SK-N-SH (cell line): ENCODE data around the gene RBL1. TPM values are rescaled to one million over a fixed set of nuclear protein-coding genes. Genes with fewer than 3 reads are reported as not detected.

Experiments used
- CTCF ChIA-PET: fragments of 300-600, 350-600 bp; formaldehyde crosslinking; extraction: SDS; loops from one replicate; lab custom pipeline; 2021; lab: Yijun Ruan, JAX
- POLR2A ChIA-PET: fragments of 350-600 bp; sonication (Branson Sonifier 250); formaldehyde crosslinking; extraction: SDS; loops from one replicate; lab custom pipeline; 2020; ENCODE audit warnings: antibody characterized with exemption, inconsistent platforms; lab: Yijun Ruan, JAX
- DNase-seq: peaks from one replicate; pipeline ENCODE4 v3.0.0; 2012
- H2AFZ ChIP-seq: fragments of 200-600 bp; sonication (generic); 2 replicates; pipeline ENCODE4 v1.8.1; 2016; ENCODE audit warnings: antibody characterized with exemption, mild to moderate bottlenecking, low read depth
- H3F3A ChIP-seq: fragments of 200-600 bp; sonication (generic); replicated peaks from 2 replicates; pipeline ENCODE3; 2016; ENCODE audit warnings: antibody characterized with exemption, mild to moderate bottlenecking; ENCODE audit not compliant: insufficient read depth
- H3K27ac ChIP-seq, 2 experiments: fragments of 200-500 bp in 1 of 2; fragments of 200-600 bp in 1 of 2; sonication (Bioruptor generic) in 1 of 2; sonication (generic), shearing (Covaris generic) in 1 of 2; 2 replicates each; pipeline versions ENCODE4 v1.5.1 to v1.6.1; 2014 to 2016; ENCODE audit warnings: low read depth in 2 of 2, inconsistent platforms in 1 of 2, low read length in 1 of 2, mild to moderate bottlenecking in 1 of 2, mixed read lengths in 1 of 2
- H3K27me3 ChIP-seq: fragments of 200-600 bp; sonication (generic), shearing (Covaris generic); 2 replicates; pipeline ENCODE4 v1.6.1; 2016; ENCODE audit warnings: mixed run types; ENCODE audit not compliant: insufficient read depth
- H3K36me3 ChIP-seq, 2 experiments: fragments of 200-500 bp in 1 of 2; fragments of 200-600 bp in 1 of 2; sonication (Bioruptor generic) in 1 of 2; sonication (generic) in 1 of 2; replicated peaks in 1 of 2; 2 replicates each; pipeline versions ENCODE3 to v1.5.1; 2014 to 2016; ENCODE audit warnings: low read length in 1 of 2, mild to moderate bottlenecking in 1 of 2; ENCODE audit not compliant: insufficient read depth in 2 of 2, control insufficient read depth in 1 of 2
- H3K4me1 ChIP-seq, 2 experiments: fragments of 200-500 bp in 1 of 2; fragments of 200-600 bp in 1 of 2; sonication (Bioruptor generic) in 1 of 2; sonication (generic), shearing (Covaris generic) in 1 of 2; 2 replicates each; pipeline versions ENCODE4 v1.5.1 to v1.6.1; 2014 to 2016; ENCODE audit warnings: low read depth in 1 of 2, low read length in 1 of 2, mixed run types in 1 of 2; ENCODE audit not compliant: insufficient read depth in 2 of 2, control insufficient read depth in 1 of 2
- H3K4me2 ChIP-seq: fragments of 200-600 bp; sonication (generic), shearing (Covaris generic); 2 replicates; pipeline ENCODE4 v1.6.1; 2017; ENCODE audit warnings: mixed run types
- H3K4me3 ChIP-seq, 2 experiments: fragments of 200-500 bp in 1 of 2; fragments of 200-600 bp in 1 of 2; sonication (Bioruptor generic) in 1 of 2; sonication (generic), shearing (Covaris generic) in 1 of 2; 2 replicates each; pipeline versions ENCODE4 v1.5.1 to v1.8.1; 2014 to 2016; ENCODE audit warnings: low read depth in 2 of 2, inconsistent platforms in 1 of 2, low read length in 1 of 2, mild to moderate bottlenecking in 1 of 2, mixed read lengths in 1 of 2, moderate library complexity in 1 of 2
- H3K79me2 ChIP-seq: fragments of 200-600 bp; sonication (generic); 2 replicates; pipeline ENCODE4 v1.8.1; 2017; ENCODE audit warnings: mild to moderate bottlenecking; ENCODE audit not compliant: insufficient read depth
- H3K9ac ChIP-seq: fragments of 200-600 bp; sonication (generic); 2 replicates; pipeline ENCODE4 v1.6.1; 2017; ENCODE audit warnings: mixed run types
- H3K9me2 ChIP-seq: fragments of 200-600 bp; sonication (generic); 2 replicates; pipeline ENCODE4 v1.6.1; 2017; ENCODE audit warnings: mixed run types
- H3K9me3 ChIP-seq: fragments of 200-600 bp; sonication (generic); 2 replicates; pipeline ENCODE4 v1.6.1; 2017; ENCODE audit warnings: mixed run types, mild to moderate bottlenecking, moderate library complexity
- H4K20me1 ChIP-seq: fragments of 200-600 bp; sonication (generic); 2 replicates; pipeline ENCODE4 v1.6.1; 2017; ENCODE audit warnings: mild to moderate bottlenecking, mixed run types; ENCODE audit not compliant: insufficient read depth
- MEF2A ChIP-seq: IDR thresholded peaks from 2 replicates; pipeline ENCODE4 v1.4.0; 2012; ENCODE audit warnings: low read depth, borderline replicate concordance
- RCOR1 ChIP-seq: fragments of 150-350 bp; IDR thresholded peaks from 2 replicates; pipeline ENCODE4 v1.6.1; 2017; ENCODE audit warnings: antibody characterized with exemption, low read length
- RXRA ChIP-seq: IDR thresholded peaks from 2 replicates; pipeline ENCODE4 v1.4.0; 2012; ENCODE audit warnings: low read depth, mild to moderate bottlenecking, borderline replicate concordance
- SIN3A ChIP-seq: IDR thresholded peaks from 2 replicates; pipeline ENCODE4 v1.6.1; 2012; ENCODE audit warnings: low read depth, mild to moderate bottlenecking, low read length, moderate library complexity, borderline replicate concordance
- TEAD4 ChIP-seq: IDR thresholded peaks from 2 replicates; pipeline ENCODE4 v1.4.0; 2012; ENCODE audit warnings: mild to moderate bottlenecking, borderline replicate concordance; ENCODE audit not compliant: insufficient read depth
- USF2 ChIP-seq: fragments of 150-350 bp; IDR thresholded peaks from 2 replicates; pipeline ENCODE4 v1.6.1; 2017; ENCODE audit warnings: antibody characterized with exemption, low read length, low read depth, borderline replicate concordance
- WGBS: methylation state at CpG from one replicate; pipeline ENCODE4 v1.1.6; 2017; ENCODE audit warnings: low lambda C conversion rate; 5-methylcytosine and 5-hydroxymethylcytosine counted together
- polyA plus RNA-seq, 3 experiments: library from polyadenylated mRNA; depleted of rRNA; stranded (reverse); fragments of >200 nt; gene quantifications; 2 replicates each; pipeline ENCODE4 v1.2.3, GENCODE V29; 2012
- TF ChIP-seq, protein P1 (sequence below): IDR thresholded peaks from 2 replicates; pipeline ENCODE4 v1.6.1; 2012; ENCODE audit warnings: mild to moderate bottlenecking, low read depth, low read length, moderate library complexity
- TF ChIP-seq, protein P2 (sequence below): IDR thresholded peaks from 2 replicates; pipeline ENCODE4; 2012

Gene RBL1
- polyA plus RNA-seq, 1 of the 3 experiments (the other 2 are of a cell fraction) = 2.5 TPM

GRCh38 chr20:36959242-36959641 lies 136.6 kb downstream of the RBL1 start (continued):
- TF ChIP-seq SIN3A = no peak
- no peak for TF ChIP-seq MEF2A
- TF ChIP-seq, all 33 proteins: peak for 0

- H3K9me2 ChIP-seq = no peaks in the 10 kb centered on the region
- TF ChIP-seq TEAD4 = no peak
- no peak for TF ChIP-seq RCOR1
- TF ChIP-seq USF2 = no peak
- TF ChIP-seq RXRA = no peak
- TF ChIP-seq, protein P1, sequence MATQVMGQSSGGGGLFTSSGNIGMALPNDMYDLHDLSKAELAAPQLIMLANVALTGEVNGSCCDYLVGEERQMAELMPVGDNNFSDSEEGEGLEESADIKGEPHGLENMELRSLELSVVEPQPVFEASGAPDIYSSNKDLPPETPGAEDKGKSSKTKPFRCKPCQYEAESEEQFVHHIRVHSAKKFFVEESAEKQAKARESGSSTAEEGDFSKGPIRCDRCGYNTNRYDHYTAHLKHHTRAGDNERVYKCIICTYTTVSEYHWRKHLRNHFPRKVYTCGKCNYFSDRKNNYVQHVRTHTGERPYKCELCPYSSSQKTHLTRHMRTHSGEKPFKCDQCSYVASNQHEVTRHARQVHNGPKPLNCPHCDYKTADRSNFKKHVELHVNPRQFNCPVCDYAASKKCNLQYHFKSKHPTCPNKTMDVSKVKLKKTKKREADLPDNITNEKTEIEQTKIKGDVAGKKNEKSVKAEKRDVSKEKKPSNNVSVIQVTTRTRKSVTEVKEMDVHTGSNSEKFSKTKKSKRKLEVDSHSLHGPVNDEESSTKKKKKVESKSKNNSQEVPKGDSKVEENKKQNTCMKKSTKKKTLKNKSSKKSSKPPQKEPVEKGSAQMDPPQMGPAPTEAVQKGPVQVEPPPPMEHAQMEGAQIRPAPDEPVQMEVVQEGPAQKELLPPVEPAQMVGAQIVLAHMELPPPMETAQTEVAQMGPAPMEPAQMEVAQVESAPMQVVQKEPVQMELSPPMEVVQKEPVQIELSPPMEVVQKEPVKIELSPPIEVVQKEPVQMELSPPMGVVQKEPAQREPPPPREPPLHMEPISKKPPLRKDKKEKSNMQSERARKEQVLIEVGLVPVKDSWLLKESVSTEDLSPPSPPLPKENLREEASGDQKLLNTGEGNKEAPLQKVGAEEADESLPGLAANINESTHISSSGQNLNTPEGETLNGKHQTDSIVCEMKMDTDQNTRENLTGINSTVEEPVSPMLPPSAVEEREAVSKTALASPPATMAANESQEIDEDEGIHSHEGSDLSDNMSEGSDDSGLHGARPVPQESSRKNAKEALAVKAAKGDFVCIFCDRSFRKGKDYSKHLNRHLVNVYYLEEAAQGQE = no peak
- no peak for TF ChIP-seq SIN3A
- TF ChIP-seq, protein P2, sequence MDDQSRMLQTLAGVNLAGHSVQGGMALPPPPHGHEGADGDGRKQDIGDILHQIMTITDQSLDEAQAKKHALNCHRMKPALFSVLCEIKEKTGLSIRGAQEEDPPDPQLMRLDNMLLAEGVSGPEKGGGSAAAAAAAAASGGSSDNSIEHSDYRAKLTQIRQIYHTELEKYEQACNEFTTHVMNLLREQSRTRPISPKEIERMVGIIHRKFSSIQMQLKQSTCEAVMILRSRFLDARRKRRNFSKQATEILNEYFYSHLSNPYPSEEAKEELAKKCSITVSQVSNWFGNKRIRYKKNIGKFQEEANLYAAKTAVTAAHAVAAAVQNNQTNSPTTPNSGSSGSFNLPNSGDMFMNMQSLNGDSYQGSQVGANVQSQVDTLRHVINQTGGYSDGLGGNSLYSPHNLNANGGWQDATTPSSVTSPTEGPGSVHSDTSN = no peak
- no peaks in the 10 kb centered on the region for H3K36me3 ChIP-seq
- WGBS = 70% methylated on average over 10 of the region's 10 CpGs
- ChIA-PET POLR2A (no interaction called here), CTCF (interaction anchor here (1.0 kb wide), 1 partner anchor 71 kb away, joined by 3 read pairs; no protein-coding TSS in a partner anchor)
- no peak overlapping the region for H3K4me3 ChIP-seq
- no peaks in the 10 kb centered on the region for H3K79me2 ChIP-seq
- H3F3A ChIP-seq = no peaks in the 10 kb centered on the region
- no peak for DNase-seq
- H3K4me2 ChIP-seq = no peak overlapping the region
- no peaks in the 10 kb centered on the region for H3K9me3 ChIP-seq
- H3K27ac ChIP-seq = no peak overlapping the region
- no peaks in the 10 kb centered on the region for H3K27me3 ChIP-seq
- H3K9ac ChIP-seq = no peak overlapping the region
- no peaks in the 10 kb centered on the region for H3K4me1 ChIP-seq
- no peak overlapping the region for H2AFZ ChIP-seq
- no peaks in the 10 kb centered on the region for H4K20me1 ChIP-seq
These were observed 137.7 kb downstream of the RBL1 start for GRCh38 chr20:36957875-36958667.
